Measurements from ENCODE around the gene PPP1R1C. TPM values are rescaled to one million over a fixed set of nuclear protein-coding genes. Genes with fewer than 3 reads are reported as not detected.

The PPP1R1C gene
- total and polyA plus RNA-seq, 2 of the 13 experiments (the other 11 are each of a cell fraction or from before 2014, with no cell fraction given), result 1.5 to 3.5 TPM

- DNase-seq (ENCODE audit: low spot score) (no peak), FAIRE-seq (no peak), ATAC-seq (no peak)
- WGBS (ENCODE audit: low lambda C conversion rate), result 44% methylated on average over 1 of the region's 1 CpG
- H3K9me3 ChIP-seq (ENCODE audit: low read length), result no peaks in the 10 kb centered on the region
- H3K9ac ChIP-seq (ENCODE audit: insufficient read depth, low read depth, low read length), result no peak overlapping the region
- POLR2A ChIA-PET, result no interaction called here
- intact Hi-C loops (cut with micrococcal nuclease; ENCODE audit: unreplicated experiment), result no loop called here
- no peak overlapping the region for H3K4me2 ChIP-seq (ENCODE audit: low read depth, low read length)
- H3K27me3 ChIP-seq (ENCODE audit: control insufficient read depth in 1 of 2, insufficient read depth in 2 of 2, low read length in 2 of 2), result no peaks in the 10 kb centered on the region
- CTCF ChIA-PET (ENCODE audit: low intra/inter-chr PET ratio, low total read pairs), result no interaction called here
- no peaks in the 10 kb centered on the region for H4K20me1 ChIP-seq (ENCODE audit: insufficient read depth, low read length)
- no peak overlapping the region for H3K4me3 ChIP-seq (replicated peaks in 1 of 3; ENCODE audit: insufficient read depth in 1 of 3, low read depth in 2 of 3, low read length in 3 of 3)
- no peaks in the 10 kb centered on the region for H3K4me1 ChIP-seq (ENCODE audit: insufficient read depth, low read length)
- no peak overlapping the region for H2AFZ ChIP-seq (ENCODE audit: low read length)
- no peaks in the 10 kb centered on the region for H3K79me2 ChIP-seq (ENCODE audit: insufficient read depth, low read length)
- no peak overlapping the region for H3K27ac ChIP-seq (ENCODE audit: extremely low read length, insufficient read depth, low read length)
- H3K36me3 ChIP-seq (replicated peaks in 1 of 2; ENCODE audit: control insufficient read depth in 1 of 2, insufficient read depth in 2 of 2, low read length in 2 of 2), result no peaks in the 10 kb centered on the region
- BruUV-seq (replicated peaks), result no TSS peak
- in situ Hi-C loops (cut with HindIII; ENCODE audit: extremely low pct_ligation_motif_present, low pct_unique_long_range_greater_than_20kb), result no loop called here
- no peak for TF ChIP-seq ATM (IDR thresholded peaks at IDR 0.05; ENCODE audit: borderline replicate concordance)
- TF ChIP-seq THAP7 (CRISPR knock-in tag; IDR thresholded peaks at IDR 0.05), result no peak
- TF ChIP-seq MEF2D (CRISPR knock-in tag; IDR thresholded peaks at IDR 0.05), result no peak
- no peak for TF ChIP-seq ZNF703 (CRISPR knock-in tag; IDR thresholded peaks at IDR 0.05; ENCODE audit: borderline replicate concordance)
- TF ChIP-seq CHCHD3 (CRISPR knock-in tag; IDR thresholded peaks at IDR 0.05), result no peak
- TF ChIP-seq FOXP1 (IDR thresholded peaks at IDR 0.05), result no peak
- TF ChIP-seq FOXP1 (CRISPR knock-in tag; IDR thresholded peaks at IDR 0.05), result no peak
- no peak for TF ChIP-seq REXO4 (CRISPR knock-in tag; IDR thresholded peaks at IDR 0.05; ENCODE audit: borderline replicate concordance)
- no peak for TF ChIP-seq UBTF (CRISPR knock-in tag; IDR thresholded peaks at IDR 0.05)
- TF ChIP-seq ZKSCAN8 (CRISPR knock-in tag; IDR thresholded peaks at IDR 0.05; ENCODE audit: borderline replicate concordance), result no peak
- no peak for TF ChIP-seq KDM5B (CRISPR knock-in tag; IDR thresholded peaks at IDR 0.05; ENCODE audit: borderline replicate concordance)
- no peak for TF ChIP-seq ZNF274 (CRISPR knock-in tag; IDR thresholded peaks at IDR 0.05)
- TF ChIP-seq, protein P1, sequence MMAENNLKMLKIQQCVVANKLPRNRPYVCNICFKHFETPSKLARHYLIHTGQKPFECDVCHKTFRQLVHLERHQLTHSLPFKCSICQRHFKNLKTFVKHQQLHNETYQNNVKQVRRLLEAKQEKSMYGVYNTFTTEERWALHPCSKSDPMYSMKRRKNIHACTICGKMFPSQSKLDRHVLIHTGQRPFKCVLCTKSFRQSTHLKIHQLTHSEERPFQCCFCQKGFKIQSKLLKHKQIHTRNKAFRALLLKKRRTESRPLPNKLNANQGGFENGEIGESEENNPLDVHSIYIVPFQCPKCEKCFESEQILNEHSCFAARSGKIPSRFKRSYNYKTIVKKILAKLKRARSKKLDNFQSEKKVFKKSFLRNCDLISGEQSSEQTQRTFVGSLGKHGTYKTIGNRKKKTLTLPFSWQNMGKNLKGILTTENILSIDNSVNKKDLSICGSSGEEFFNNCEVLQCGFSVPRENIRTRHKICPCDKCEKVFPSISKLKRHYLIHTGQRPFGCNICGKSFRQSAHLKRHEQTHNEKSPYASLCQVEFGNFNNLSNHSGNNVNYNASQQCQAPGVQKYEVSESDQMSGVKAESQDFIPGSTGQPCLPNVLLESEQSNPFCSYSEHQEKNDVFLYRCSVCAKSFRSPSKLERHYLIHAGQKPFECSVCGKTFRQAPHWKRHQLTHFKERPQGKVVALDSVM (CRISPR knock-in tag; IDR thresholded peaks at IDR 0.05), result no peak
- no peak for TF ChIP-seq SMAD9 (CRISPR knock-in tag; IDR thresholded peaks at IDR 0.05)
- TF ChIP-seq ZNF3 (CRISPR knock-in tag; IDR thresholded peaks at IDR 0.05), result no peak
- TF ChIP-seq ZNF660 (CRISPR knock-in tag; IDR thresholded peaks at IDR 0.05; ENCODE audit: borderline replicate concordance, low read depth), result no peak
- no peak for TF ChIP-seq ZNF839 (CRISPR knock-in tag; IDR thresholded peaks at IDR 0.05; ENCODE audit: borderline replicate concordance)
- no peak for TF ChIP-seq ATF6 (CRISPR knock-in tag; conservative IDR thresholded peaks at IDR 0.05)
- no peak for TF ChIP-seq ZSCAN31 (CRISPR knock-in tag; IDR thresholded peaks at IDR 0.05; ENCODE audit: low read depth)
These were observed 3.4 kb downstream of the PPP1R1C start for GRCh38 chr2:181989099-181989498.
